Measurements from ENCODE around the gene CDK16.

DNA sequence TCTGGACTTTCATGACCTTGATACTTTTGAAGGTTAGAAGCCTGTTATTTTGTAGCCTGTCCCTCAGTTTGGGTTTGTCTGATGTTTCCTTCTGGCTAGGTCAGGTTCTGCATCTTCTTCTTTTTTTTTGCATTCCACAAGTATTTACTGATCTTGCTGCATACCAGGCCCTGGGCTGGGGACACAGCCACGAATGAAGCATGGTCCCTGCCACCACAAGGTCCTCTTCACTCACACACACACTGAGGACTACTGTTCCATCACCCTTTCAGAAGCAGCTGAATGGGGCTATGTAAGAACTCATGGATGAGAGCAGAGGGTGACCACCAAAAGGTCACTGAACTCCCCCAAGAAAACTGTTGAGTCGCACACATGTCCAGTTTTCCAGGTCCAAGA, 53.5 kb downstream of the CDK16 start:
- TF ChIP-seq CTCF (IDR thresholded peaks at IDR 0.05), result no peak
- TF ChIP-seq POLR2A (IDR thresholded peaks at IDR 0.05), result no peak
